ENCODE data around the gene PLXNA3. TPM values are rescaled to one million over a fixed set of nuclear protein-coding genes. Genes with fewer than 3 reads are reported as not detected.

Gene PLXNA3
- total RNA-seq, 1 donor from 2014 or later = 128 TPM

- H3K4me3 Mint-ChIP-seq = no peak overlapping the region
- peaks cover 12% of the 10 kb centered on the region for H3K4me1 Mint-ChIP-seq
- DNase-seq (ENCODE audit: low spot score in 2 of 2, unreplicated experiment in 2 of 2) = no peak
- no peak overlapping the region for H3K27ac Mint-ChIP-seq
- H3K36me3 Mint-ChIP-seq = no peaks in the 10 kb centered on the region
- H3K27me3 Mint-ChIP-seq (ENCODE audit: low read depth) = no peaks in the 10 kb centered on the region
- TF ChIP-seq CTCF (IDR thresholded peaks at IDR 0.05; ENCODE audit: unreplicated experiment) = no peak
- H3K9me3 Mint-ChIP-seq = peaks cover 3% of the 10 kb centered on the region
Observed at GRCh38 chrX:154413142-154413541, 44.9 kb upstream of the PLXNA3 start.

DNA sequence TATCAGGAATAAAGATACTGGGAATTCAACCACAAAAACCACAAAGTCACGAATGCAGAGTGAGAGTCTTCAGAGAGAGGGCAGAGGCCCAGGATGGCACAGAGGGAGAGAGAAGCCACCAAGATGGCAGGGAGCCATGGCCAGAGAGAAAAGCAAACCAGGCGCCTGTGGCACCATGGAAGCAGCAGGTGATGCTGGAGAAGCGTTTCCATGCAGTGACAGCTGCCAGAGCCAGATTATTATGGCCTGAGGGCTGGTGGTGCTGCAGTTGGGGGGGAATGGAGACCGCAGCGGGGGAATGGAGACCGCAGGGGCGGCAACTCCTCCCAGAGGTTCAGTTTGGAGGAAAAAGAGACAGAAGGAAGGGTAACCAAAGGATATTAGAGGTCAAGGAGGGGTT is 40.9 kb upstream of the PLXNA3 start:
- Mint-ChIP-seq H3K27ac (no peak overlapping the region), H3K27me3 (ENCODE audit: low read depth) (no peaks in the 10 kb centered on the region), H3K36me3 (no peaks in the 10 kb centered on the region), H3K4me3 (no peak overlapping the region), H3K4me1 (no peaks in the 10 kb centered on the region), H3K9me3 (peaks cover 3% of the 10 kb centered on the region)
- DNase-seq (ENCODE audit: low spot score in 2 of 2, unreplicated experiment in 2 of 2) = no peak
- TF ChIP-seq CTCF (IDR thresholded peaks at IDR 0.05; ENCODE audit: unreplicated experiment) = no peak

DNA sequence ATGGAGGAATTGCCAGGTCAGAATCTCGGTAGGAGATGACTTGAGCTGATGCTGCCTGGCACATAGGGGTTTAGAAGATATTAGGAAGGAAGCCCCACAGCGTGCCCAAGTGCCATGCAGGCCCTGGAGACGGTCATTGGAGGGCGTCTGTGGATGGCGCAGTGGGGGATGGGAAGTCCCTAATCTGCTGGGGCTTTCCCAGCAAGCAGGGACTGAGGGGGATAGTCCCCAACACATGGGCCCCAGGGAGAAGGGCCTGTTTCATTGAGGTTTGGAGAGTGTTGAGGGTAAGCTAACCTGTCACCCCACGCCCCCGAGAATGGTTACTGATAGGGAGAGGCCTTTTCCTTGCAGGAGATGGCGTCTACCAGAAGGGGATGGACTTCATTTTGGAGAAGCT is 38.9 kb upstream of the PLXNA3 start:
- H3K4me1 Mint-ChIP-seq = no peaks in the 10 kb centered on the region
- peaks cover 3% of the 10 kb centered on the region for H3K9me3 Mint-ChIP-seq
- no peaks in the 10 kb centered on the region for H3K27me3 Mint-ChIP-seq (ENCODE audit: low read depth)
- peaks cover 2% of the 10 kb centered on the region for H3K36me3 Mint-ChIP-seq
- no peak overlapping the region for H3K27ac Mint-ChIP-seq
- no peak for TF ChIP-seq CTCF (IDR thresholded peaks at IDR 0.05; ENCODE audit: unreplicated experiment)
- DNase-seq (ENCODE audit: low spot score in 2 of 2, unreplicated experiment in 2 of 2) = no peak
- no peak overlapping the region for H3K4me3 Mint-ChIP-seq

- H3K4me1 Mint-ChIP-seq = no peaks in the 10 kb centered on the region
- H3K27me3 Mint-ChIP-seq (ENCODE audit: low read depth) = no peaks in the 10 kb centered on the region
- H3K36me3 Mint-ChIP-seq = peaks cover 2% of the 10 kb centered on the region
- TF ChIP-seq CTCF (IDR thresholded peaks at IDR 0.05; ENCODE audit: unreplicated experiment) = no peak
- peaks cover 7% of the 10 kb centered on the region for H3K9me3 Mint-ChIP-seq
- H3K27ac Mint-ChIP-seq = no peak overlapping the region
- no peak for DNase-seq (ENCODE audit: low spot score in 2 of 2, unreplicated experiment in 2 of 2)
- H3K4me3 Mint-ChIP-seq = no peak overlapping the region
Observed at GRCh38 chrX:154419688-154420401, 38.2 kb upstream of the PLXNA3 start.

GRCh38 chrX:154420402-154420756 is 37.7 kb upstream of the PLXNA3 start:
- Mint-ChIP-seq H3K4me3 (no peak overlapping the region), H3K27ac (no peak overlapping the region), H3K36me3 (peaks cover 2% of the 10 kb centered on the region), H3K27me3 (ENCODE audit: low read depth) (no peaks in the 10 kb centered on the region), H3K4me1 (no peaks in the 10 kb centered on the region), H3K9me3 (peaks cover 4% of the 10 kb centered on the region)
- DNase-seq (ENCODE audit: low spot score in 2 of 2, unreplicated experiment in 2 of 2) = no peak
- no peak for TF ChIP-seq CTCF (IDR thresholded peaks at IDR 0.05; ENCODE audit: unreplicated experiment)
